ENCODE results near the gene CASP1.
A peak's percentile ranks its signal among the peaks of the same experiment; 100 is the strongest.
"Not testable (repeated sequence)": the region's sequence is repeated elsewhere in the genome, so short reads cannot be mapped to it uniquely, and the experiment has no call there.

Gene CASP1

GRCh38 chr11:105034813-105035620 is at the start of gene CASP1:
TSS of gene CASP1 (minus strand) at chr11:105035144. CDS start at chr11:105035113, 31 bp downstream.
- peak; percentile 46 for DNase-seq (ENCODE audit: low spot score)

GRCh38 chr11:105081412-105082150 is 46.6 kb upstream of the CASP1 start:
- no peak for DNase-seq (ENCODE audit: low spot score)

- DNase-seq (ENCODE audit: low spot score): not testable (repeated sequence)
Measured at GRCh38 chr11:105080171-105080906, 45.4 kb upstream of the CASP1 start.

- DNase-seq (ENCODE audit: low spot score): no peak
Measured at GRCh38 chr11:105078283-105078682, 43.3 kb upstream of the CASP1 start.

- not testable (repeated sequence) for DNase-seq (ENCODE audit: low spot score)
Measured at GRCh38 chr11:105077141-105077790, 42.3 kb upstream of the CASP1 start.

GRCh38 chr11:105074166-105074530 is 39.2 kb upstream of the CASP1 start:
- no peak for DNase-seq (ENCODE audit: low spot score)

GRCh38 chr11:105073456-105074165 is 38.7 kb upstream of the CASP1 start:
- DNase-seq (ENCODE audit: low spot score): no peak

- not testable (repeated sequence) for DNase-seq (ENCODE audit: low spot score)
Measured at GRCh38 chr11:105072080-105072479, 37.1 kb upstream of the CASP1 start.

GRCh38 chr11:105071089-105071732 is 36.3 kb upstream of the CASP1 start:
- peak; percentile 49 for DNase-seq (ENCODE audit: low spot score)

- peak; percentile 29 for DNase-seq (ENCODE audit: low spot score)
Measured at GRCh38 chr11:105070306-105070705, 35.4 kb upstream of the CASP1 start.

- not testable (repeated sequence) for DNase-seq (ENCODE audit: low spot score)
Measured at GRCh38 chr11:105069749-105070148, 34.8 kb upstream of the CASP1 start.

- DNase-seq (ENCODE audit: low spot score): not testable (repeated sequence)
Measured at GRCh38 chr11:105063245-105063941, 28.4 kb upstream of the CASP1 start.

GRCh38 chr11:105057432-105057831 is 22.5 kb upstream of the CASP1 start:
- DNase-seq (ENCODE audit: low spot score): no peak

GRCh38 chr11:105056446-105056845 is 21.5 kb upstream of the CASP1 start:
- DNase-seq (ENCODE audit: low spot score): no peak

GRCh38 chr11:105054723-105055493 is 20.0 kb upstream of the CASP1 start:
- DNase-seq (ENCODE audit: low spot score): no peak

GRCh38 chr11:105052487-105052886 is 17.5 kb upstream of the CASP1 start:
- DNase-seq (ENCODE audit: low spot score): no peak

GRCh38 chr11:105051559-105051958 is 16.6 kb upstream of the CASP1 start:
- no peak for DNase-seq (ENCODE audit: low spot score)

- no peak for DNase-seq (ENCODE audit: low spot score)
Measured at GRCh38 chr11:105049481-105049880, 14.5 kb upstream of the CASP1 start.

GRCh38 chr11:105046898-105047579 is 12.1 kb upstream of the CASP1 start:
- DNase-seq (ENCODE audit: low spot score): no peak

All from CD4-positive, alpha-beta T cell treated with Interleukin-15 for 4 hours (primary cell).